ENCODE data around the gene ASIC3.

GRCh38 chr7:151089893-151090730 lies 41.8 kb downstream of the ASIC3 start:
- TF ChIP-seq CTCF (IDR thresholded peaks at IDR 0.05) (no peak), EP300 (IDR thresholded peaks at IDR 0.05; ENCODE audit: low read depth) (no peak), POLR2A (IDR thresholded peaks at IDR 0.05) (no peak), POLR2AphosphoS5 (IDR thresholded peaks at IDR 0.05) (no peak)

Data from transverse colon (tissue), 4 donors.